Glutamatergic neuron (in vitro differentiated cells): ENCODE data around the gene MARCHF9. TPM values are rescaled to one million over a fixed set of nuclear protein-coding genes. Genes with fewer than 3 reads are reported as not detected.

Experiments used
- DNase-seq: peaks from one replicate; pipeline ENCODE4 v3.0.0; 2022
- H3K27ac Mint-ChIP-seq: one replicate; pipeline ENCODE4 v1.8.0; 2020; ENCODE audit warnings: mild to moderate bottlenecking, mixed read lengths, inconsistent platforms; ENCODE audit not compliant: unreplicated experiment
- H3K27me3 Mint-ChIP-seq: one replicate; pipeline ENCODE4 v1.8.0; 2020; ENCODE audit warnings: mild to moderate bottlenecking, moderate library complexity, mixed read lengths, inconsistent platforms; ENCODE audit not compliant: unreplicated experiment
- H3K36me3 Mint-ChIP-seq: one replicate; pipeline ENCODE4 v1.8.0; 2020; ENCODE audit warnings: mild to moderate bottlenecking, mixed read lengths, inconsistent platforms; ENCODE audit not compliant: unreplicated experiment
- H3K4me1 Mint-ChIP-seq: one replicate; pipeline ENCODE4 v1.8.0; 2020; ENCODE audit warnings: mild to moderate bottlenecking, low read depth, mixed read lengths, inconsistent platforms; ENCODE audit not compliant: unreplicated experiment
- H3K4me3 Mint-ChIP-seq: one replicate; pipeline ENCODE4 v1.8.0; 2020; ENCODE audit warnings: mild to moderate bottlenecking, mixed read lengths, inconsistent platforms; ENCODE audit not compliant: unreplicated experiment
- H3K9me3 Mint-ChIP-seq: one replicate; pipeline ENCODE4 v1.8.0; 2020; ENCODE audit warnings: mild to moderate bottlenecking, moderate library complexity, mixed read lengths, inconsistent platforms; ENCODE audit not compliant: unreplicated experiment
- CTCF ChIP-seq: fragments of 200-600 bp; sonication (generic); IDR thresholded peaks from one replicate; pipeline ENCODE4 v1.5.0; 2021; ENCODE audit not compliant: partially characterized antibody, unreplicated experiment
- total RNA-seq: library from RNA; stranded (reverse); fragmentation: NEBNext Ultra II Directional; extraction: Animal tissue kit (Norgen Biotek cat#: 25700); gene quantifications from one replicate; pipeline ENCODE4 v1.2.1, GENCODE V29; 2021; ENCODE audit not compliant: unreplicated experiment

Gene MARCHF9
- total RNA-seq, 1 donor from 2014 or later = 26.7 TPM

- peaks cover 19% of the 10 kb centered on the region for H3K4me1 Mint-ChIP-seq
- peaks cover 5% of the 10 kb centered on the region for H3K36me3 Mint-ChIP-seq
These were observed 1.8 kb downstream of the MARCHF9 start for GRCh38 chr12:57756406-57757341.

DNA sequence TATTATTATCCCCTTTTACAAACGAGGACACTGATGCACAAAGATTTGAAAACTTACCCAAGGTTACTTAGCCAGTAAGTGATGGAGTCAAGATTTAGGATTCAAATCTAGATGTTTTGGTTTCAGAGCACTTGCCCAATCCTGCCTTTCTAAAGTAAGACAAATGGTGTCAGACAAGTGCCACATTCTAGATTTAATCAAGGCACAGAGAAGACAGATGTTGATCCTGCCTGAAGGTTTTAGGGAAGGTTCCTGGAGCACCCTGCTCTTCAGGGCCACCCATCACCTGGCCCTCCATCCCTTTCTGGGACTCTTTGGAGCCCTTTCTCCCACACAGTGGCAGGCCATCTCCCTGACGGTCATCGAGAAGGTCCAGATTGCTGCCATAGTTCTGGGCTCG is 2.9 kb downstream of the MARCHF9 start:
- Mint-ChIP-seq H3K9me3 (peaks cover 15% of the 10 kb centered on the region), H3K27ac (no peak overlapping the region), H3K4me1 (peaks cover 16% of the 10 kb centered on the region), H3K36me3 (peaks cover 5% of the 10 kb centered on the region), H3K4me3 (no peak overlapping the region), H3K27me3 (peaks cover 19% of the 10 kb centered on the region)
- TF ChIP-seq CTCF = no peak
- no peak for DNase-seq

More at GRCh38 chr12:57756406-57757341, 1.8 kb downstream of the MARCHF9 start:
- Mint-ChIP-seq H3K4me3 (peak overlapping the region; percentile 87), H3K27ac (peak overlapping the region; percentile 64), H3K27me3 (peaks cover 16% of the 10 kb centered on the region), H3K9me3 (peaks cover 17% of the 10 kb centered on the region)
- peak; percentile 81 for DNase-seq
- peak; percentile 78 for TF ChIP-seq CTCF

DNA sequence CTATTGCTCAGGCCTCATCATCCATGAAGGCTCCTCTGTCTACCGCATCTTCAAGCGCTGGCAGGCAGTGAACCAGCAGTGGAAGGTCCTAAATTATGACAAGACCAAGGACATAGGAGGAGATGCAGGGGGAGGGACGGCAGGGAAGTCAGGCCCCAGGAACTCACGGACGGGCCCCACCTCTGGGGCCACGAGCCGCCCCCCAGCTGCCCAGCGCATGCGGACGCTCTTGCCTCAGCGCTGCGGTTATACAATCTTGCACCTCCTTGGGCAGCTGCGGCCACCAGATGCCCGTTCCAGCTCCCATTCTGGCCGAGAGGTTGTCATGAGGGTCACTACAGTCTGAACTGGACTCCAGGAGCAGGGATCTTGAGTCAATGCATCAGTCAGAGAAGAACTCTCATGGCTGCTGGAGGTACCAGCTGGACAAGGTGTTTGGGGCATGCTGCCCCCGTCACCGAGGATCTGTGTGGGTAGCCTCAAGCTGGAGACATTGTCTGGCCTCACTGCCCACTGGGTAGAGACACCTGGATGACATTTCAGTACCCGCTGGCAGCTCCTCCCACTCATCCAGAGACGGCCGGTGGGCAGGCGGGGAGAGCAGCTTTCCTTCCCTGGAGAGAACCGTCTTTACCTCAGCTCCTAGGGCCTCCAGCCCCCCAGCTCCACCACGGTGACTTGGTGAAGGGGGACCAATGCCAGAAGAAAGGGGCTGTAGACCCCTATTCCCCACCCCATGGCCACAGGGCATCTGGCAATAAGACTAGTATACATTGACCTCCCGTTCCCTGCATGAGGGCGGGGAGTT is 3.9 kb downstream of the MARCHF9 start:
- Mint-ChIP-seq H3K27me3 (peaks cover 24% of the 10 kb centered on the region), H3K9me3 (peaks cover 10% of the 10 kb centered on the region), H3K27ac (no peak overlapping the region), H3K4me1 (peaks cover 8% of the 10 kb centered on the region), H3K36me3 (peaks cover 9% of the 10 kb centered on the region), H3K4me3 (no peak overlapping the region)
- TF ChIP-seq CTCF = no peak
- DNase-seq = no peak

GRCh38 chr12:57759360-57759980 is 4.6 kb downstream of the MARCHF9 start:
- DNase-seq = no peak
- no peak for TF ChIP-seq CTCF
- Mint-ChIP-seq H3K4me3 (no peak overlapping the region), H3K36me3 (peaks cover 11% of the 10 kb centered on the region), H3K9me3 (peaks cover 9% of the 10 kb centered on the region), H3K4me1 (peaks cover 10% of the 10 kb centered on the region), H3K27ac (peak overlapping the region; percentile 23), H3K27me3 (peaks cover 22% of the 10 kb centered on the region)
